ENCODE results near the gene TFAP2C. TPM values are rescaled to one million over a fixed set of nuclear protein-coding genes. Genes with fewer than 3 reads are reported as not detected.

Gene TFAP2C
- total RNA-seq, 1 donor from 2014 or later, result not detected

DNA sequence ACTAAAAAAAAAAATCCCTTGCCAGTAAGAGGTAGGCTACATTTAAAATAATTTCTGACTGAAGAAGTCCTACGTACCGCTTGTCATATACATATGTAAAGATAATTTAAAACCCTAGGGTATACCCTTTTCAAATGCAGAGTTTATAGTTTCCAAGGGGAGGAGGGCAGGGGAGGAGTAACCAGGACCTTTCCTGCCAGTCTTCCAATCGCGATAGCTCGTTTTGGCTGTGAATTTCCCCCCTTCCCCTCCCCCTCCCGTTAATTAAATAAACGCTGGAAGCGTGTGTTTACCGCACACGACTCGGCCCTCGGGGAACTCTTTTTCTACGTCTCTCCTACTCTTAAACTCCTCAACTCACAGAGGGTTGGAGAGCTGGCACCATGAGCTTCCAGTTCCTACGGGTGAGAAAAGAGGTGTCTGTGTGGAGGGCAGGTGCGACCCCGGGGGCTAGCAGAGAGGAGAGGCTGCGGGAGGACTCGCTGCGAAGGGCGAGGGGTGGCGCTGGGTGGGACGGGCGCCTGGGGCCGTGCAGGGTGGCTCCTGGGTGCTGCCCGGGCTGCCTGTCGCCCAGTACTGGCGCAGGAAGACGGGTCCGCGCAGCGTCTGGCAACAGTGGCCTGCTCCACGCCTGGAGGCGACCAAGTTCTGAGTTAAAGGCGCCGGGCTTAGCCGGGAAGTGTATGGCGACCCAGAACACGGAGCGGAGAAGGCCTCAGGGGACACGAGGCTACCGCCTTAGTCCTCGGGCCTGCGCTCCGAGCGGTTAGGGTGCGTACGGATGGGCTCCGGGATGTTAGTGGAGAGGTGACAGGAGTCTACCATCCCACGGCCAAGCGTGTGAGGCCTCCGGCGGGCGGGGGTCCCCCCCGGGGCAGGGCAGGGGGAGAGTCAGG lies 4.1 kb upstream of the TFAP2C start:
- Mint-ChIP-seq H3K27me3 (ENCODE audit: low read depth) (peaks cover 53% of the 10 kb centered on the region), H3K36me3 (ENCODE audit: low read depth) (no peaks in the 10 kb centered on the region), H3K4me1 (ENCODE audit: low read depth) (peaks cover 7% of the 10 kb centered on the region), H3K27ac (no peak overlapping the region), H3K9me3 (no peaks in the 10 kb centered on the region), H3K4me3 (ENCODE audit: low read depth) (no peak overlapping the region)
- intact Hi-C loops (cut with micrococcal nuclease), result loop anchor here (5.0 kb wide), 1 partner anchor 73 kb away; no protein-coding TSS in a partner anchor
- no peak for DNase-seq (ENCODE audit: low spot score)

- Mint-ChIP-seq H3K27ac (no peak overlapping the region), H3K9me3 (no peaks in the 10 kb centered on the region), H3K4me1 (ENCODE audit: low read depth) (peaks cover 7% of the 10 kb centered on the region), H3K4me3 (ENCODE audit: low read depth) (no peak overlapping the region), H3K27me3 (ENCODE audit: low read depth) (peaks cover 53% of the 10 kb centered on the region), H3K36me3 (ENCODE audit: low read depth) (no peaks in the 10 kb centered on the region)
- intact Hi-C loops (cut with micrococcal nuclease), result loop anchor here (2.0 to 5.0 kb wide), 2 partner anchors 74 to 299 kb away; no protein-coding TSS in a partner anchor
- no peak for DNase-seq (ENCODE audit: low spot score)
Measured at GRCh38 chr20:56625837-56626236, 3.3 kb upstream of the TFAP2C start.

GRCh38 chr20:56626367-56627121 lies 2.6 kb upstream of the TFAP2C start:
- Mint-ChIP-seq H3K36me3 (ENCODE audit: low read depth) (no peaks in the 10 kb centered on the region), H3K27ac (no peak overlapping the region), H3K4me1 (ENCODE audit: low read depth) (peaks cover 7% of the 10 kb centered on the region), H3K9me3 (no peaks in the 10 kb centered on the region), H3K27me3 (ENCODE audit: low read depth) (peaks cover 54% of the 10 kb centered on the region), H3K4me3 (ENCODE audit: low read depth) (no peak overlapping the region)
- intact Hi-C loops (cut with micrococcal nuclease), result loop anchor here (2.0 to 5.0 kb wide), 2 partner anchors 74 to 298 kb away; no protein-coding TSS in a partner anchor
- DNase-seq (ENCODE audit: low spot score), result no peak

DNA sequence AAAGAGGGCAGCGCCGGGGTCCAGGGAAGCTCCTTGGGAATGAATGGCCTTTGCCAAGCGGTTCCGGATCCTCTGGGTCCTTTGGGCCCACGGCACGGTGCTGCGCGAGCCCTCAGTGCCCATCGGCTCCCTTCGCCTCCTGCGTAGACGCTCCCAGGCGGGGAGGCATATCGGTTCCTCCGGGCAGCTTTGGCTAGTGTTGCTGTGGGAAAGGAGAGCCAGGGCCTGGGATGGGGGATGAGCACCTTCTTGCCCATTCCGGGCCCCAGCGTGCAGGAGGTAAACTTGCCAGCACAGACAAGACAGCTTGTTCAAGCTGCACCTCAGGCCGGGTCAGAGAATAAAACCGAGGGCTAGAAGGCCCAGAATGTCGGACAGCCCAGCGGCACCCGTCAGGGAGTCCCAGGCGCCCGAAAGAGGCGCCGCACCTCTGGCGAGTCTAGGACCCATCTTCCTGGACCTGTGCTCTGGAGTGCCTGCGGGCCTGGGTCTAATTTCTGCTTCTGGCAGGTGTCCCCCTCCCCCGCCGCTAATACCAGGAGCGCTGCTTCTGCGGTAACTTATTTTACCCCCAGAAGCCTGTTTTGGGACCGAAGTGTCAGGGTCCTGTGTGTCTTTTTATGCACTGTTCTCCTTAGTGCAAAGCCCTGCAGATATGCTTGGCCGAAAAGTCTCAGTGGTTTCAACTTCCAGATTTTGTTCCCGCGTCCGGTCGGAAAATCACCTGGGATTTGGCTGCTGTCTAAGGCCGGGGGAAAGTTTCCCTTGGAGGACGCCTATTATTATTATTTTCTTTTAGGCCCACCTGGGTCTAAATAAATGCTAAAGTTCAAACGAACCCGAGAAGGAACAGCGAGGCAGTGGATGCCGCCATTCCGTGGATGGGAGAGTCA lies 1.7 kb upstream of the TFAP2C start:
- Mint-ChIP-seq H3K27ac (no peak overlapping the region), H3K9me3 (no peaks in the 10 kb centered on the region)

GRCh38 chr20:56628015-56628872 lies 862 bp upstream of the TFAP2C start:
- H3K4me1 Mint-ChIP-seq (ENCODE audit: low read depth), result peaks cover 7% of the 10 kb centered on the region
- no peaks in the 10 kb centered on the region for H3K36me3 Mint-ChIP-seq (ENCODE audit: low read depth)
- no peak overlapping the region for H3K27ac Mint-ChIP-seq
- no peak for DNase-seq (ENCODE audit: low spot score)
- no peaks in the 10 kb centered on the region for H3K9me3 Mint-ChIP-seq
- intact Hi-C loops (cut with micrococcal nuclease), result loop anchor here (2.0 to 5.0 kb wide), 2 partner anchors 76 to 637 kb away; no protein-coding TSS in a partner anchor
- no peak overlapping the region for H3K4me3 Mint-ChIP-seq (ENCODE audit: low read depth)
- H3K27me3 Mint-ChIP-seq (ENCODE audit: low read depth), result peaks cover 63% of the 10 kb centered on the region

More for the DNA sequence above, 1.7 kb upstream of the TFAP2C start:
- Mint-ChIP-seq H3K4me3 (ENCODE audit: low read depth) (no peak overlapping the region), H3K4me1 (ENCODE audit: low read depth) (peaks cover 7% of the 10 kb centered on the region), H3K27me3 (ENCODE audit: low read depth) (peaks cover 60% of the 10 kb centered on the region), H3K36me3 (ENCODE audit: low read depth) (no peaks in the 10 kb centered on the region)
- DNase-seq (ENCODE audit: low spot score), result no peak
- intact Hi-C loops (cut with micrococcal nuclease), result loop anchor here (2.0 to 5.0 kb wide), 3 partner anchors 75 to 637 kb away; no protein-coding TSS in a partner anchor

DNA sequence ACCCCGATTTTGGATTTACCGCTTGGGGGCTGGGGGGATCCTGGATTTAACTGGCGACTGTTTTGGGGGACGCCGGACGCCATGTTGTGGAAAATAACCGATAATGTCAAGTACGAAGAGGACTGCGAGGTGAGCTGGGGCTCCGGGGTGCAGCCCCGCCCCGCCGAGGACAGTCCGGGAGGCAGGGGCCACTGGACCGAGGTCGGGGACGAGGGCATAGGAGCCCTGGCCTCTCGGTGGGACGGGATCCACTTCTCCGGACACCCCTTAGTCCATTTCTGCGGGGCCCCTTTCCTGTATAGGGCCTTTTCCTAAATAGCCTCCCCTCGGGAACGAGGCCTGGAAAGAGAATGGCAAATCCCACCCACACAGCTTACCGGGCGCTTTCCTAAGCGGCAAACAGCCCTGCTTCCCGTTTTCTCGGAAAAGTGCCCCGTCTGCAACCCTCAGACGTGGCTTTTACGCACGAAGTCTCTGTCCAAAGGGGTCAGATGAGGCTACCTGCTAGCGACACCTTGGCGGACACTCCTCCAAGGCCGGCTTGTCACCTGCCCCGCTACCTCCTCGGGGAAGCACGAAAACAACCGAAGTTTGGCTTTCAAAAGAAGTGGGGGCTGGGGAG lies 469 bp downstream of the TFAP2C start:
- peaks cover 7% of the 10 kb centered on the region for H3K4me1 Mint-ChIP-seq (ENCODE audit: low read depth)
- no peaks in the 10 kb centered on the region for H3K9me3 Mint-ChIP-seq
- peaks cover 68% of the 10 kb centered on the region for H3K27me3 Mint-ChIP-seq (ENCODE audit: low read depth)
- intact Hi-C loops (cut with micrococcal nuclease), result loop anchor here (2.0 to 5.0 kb wide), 2 partner anchors 77 to 635 kb away; no protein-coding TSS in a partner anchor
- H3K4me3 Mint-ChIP-seq (ENCODE audit: low read depth), result peak overlapping the region; percentile 17
- H3K36me3 Mint-ChIP-seq (ENCODE audit: low read depth), result no peaks in the 10 kb centered on the region
- H3K27ac Mint-ChIP-seq, result no peak overlapping the region
- no peak for DNase-seq (ENCODE audit: low spot score)

DNA sequence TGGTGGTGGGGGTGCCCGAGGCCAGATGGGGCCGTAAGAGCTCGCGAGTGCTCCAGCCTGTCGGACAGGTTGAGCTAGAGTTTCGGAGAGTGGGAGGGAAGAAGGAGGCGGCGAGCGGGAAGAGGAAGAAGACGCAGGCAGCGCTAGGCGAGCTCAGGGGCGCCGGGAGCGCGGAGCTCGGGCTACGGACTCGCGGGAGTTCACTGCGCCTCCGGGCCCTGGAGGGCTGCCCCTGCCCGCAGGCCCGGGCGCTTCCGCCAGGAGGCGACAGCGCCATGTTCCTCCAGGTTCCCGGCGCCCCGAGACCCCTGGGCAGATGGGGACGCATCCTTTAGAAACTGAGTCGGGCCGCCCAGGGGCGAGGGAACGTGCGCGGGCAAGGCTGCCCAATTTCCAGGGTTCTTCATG lies 984 bp downstream of the TFAP2C start:
- H3K27me3 Mint-ChIP-seq (ENCODE audit: low read depth), result peaks cover 69% of the 10 kb centered on the region
- no peak overlapping the region for H3K27ac Mint-ChIP-seq
- H3K4me3 Mint-ChIP-seq (ENCODE audit: low read depth), result no peak overlapping the region
- no peaks in the 10 kb centered on the region for H3K36me3 Mint-ChIP-seq (ENCODE audit: low read depth)
- H3K4me1 Mint-ChIP-seq (ENCODE audit: low read depth), result peaks cover 7% of the 10 kb centered on the region
- no peaks in the 10 kb centered on the region for H3K9me3 Mint-ChIP-seq
- no peak for DNase-seq (ENCODE audit: low spot score)
- intact Hi-C loops (cut with micrococcal nuclease), result no loop called here

GRCh38 chr20:56630506-56631317 lies 1.6 kb downstream of the TFAP2C start:
- H3K4me1 Mint-ChIP-seq (ENCODE audit: low read depth), result peaks cover 7% of the 10 kb centered on the region
- no peak overlapping the region for H3K4me3 Mint-ChIP-seq (ENCODE audit: low read depth)
- no peaks in the 10 kb centered on the region for H3K36me3 Mint-ChIP-seq (ENCODE audit: low read depth)
- intact Hi-C loops (cut with micrococcal nuclease), result no loop called here
- no peaks in the 10 kb centered on the region for H3K9me3 Mint-ChIP-seq
- no peak for DNase-seq (ENCODE audit: low spot score)
- H3K27ac Mint-ChIP-seq, result no peak overlapping the region
- H3K27me3 Mint-ChIP-seq (ENCODE audit: low read depth), result peaks cover 70% of the 10 kb centered on the region

- intact Hi-C loops (cut with micrococcal nuclease), result no loop called here
Measured at GRCh38 chr20:56631318-56631989, 2.3 kb downstream of the TFAP2C start.

GRCh38 chr20:56631990-56632327 lies 2.9 kb downstream of the TFAP2C start:
- intact Hi-C loops (cut with micrococcal nuclease), result no loop called here
- Mint-ChIP-seq H3K9me3 (no peaks in the 10 kb centered on the region), H3K27me3 (ENCODE audit: low read depth) (peaks cover 66% of the 10 kb centered on the region), H3K4me1 (ENCODE audit: low read depth) (peaks cover 7% of the 10 kb centered on the region), H3K4me3 (ENCODE audit: low read depth) (no peak overlapping the region), H3K36me3 (ENCODE audit: low read depth) (no peaks in the 10 kb centered on the region), H3K27ac (no peak overlapping the region)
- DNase-seq (ENCODE audit: low spot score), result no peak

More at GRCh38 chr20:56631318-56631989, 2.3 kb downstream of the TFAP2C start:
- Mint-ChIP-seq H3K27ac (no peak overlapping the region), H3K4me1 (ENCODE audit: low read depth) (peaks cover 7% of the 10 kb centered on the region), H3K9me3 (no peaks in the 10 kb centered on the region), H3K36me3 (ENCODE audit: low read depth) (no peaks in the 10 kb centered on the region), H3K4me3 (ENCODE audit: low read depth) (no peak overlapping the region), H3K27me3 (ENCODE audit: low read depth) (peaks cover 70% of the 10 kb centered on the region)
- no peak for DNase-seq (ENCODE audit: low spot score)

Measured in activated T-helper 2 cell treated with anti-CD3 and anti-CD28 coated beads, Interferon-gamma antibody, Interleukin-2, Interleukin-4, amounts not matched to agents 10 μg/mL and 5 μg/mL and 100 μg/mL, durations not matched to agents 14 hours and 24 hours and 36 hours (primary cell).